ENCODE data around the gene DHCR7. TPM values are rescaled to one million over a fixed set of nuclear protein-coding genes. Genes with fewer than 3 reads are reported as not detected.
A peak's percentile ranks its signal among the peaks of the same experiment; 100 is the strongest.

DHCR7 gene
- total RNA-seq, 3 donors from 2014 or later (not counting 1 experiment from before 2014, with no cell fraction given) = 12.5 to 18.1 (median 15.9) TPM

GRCh38 chr11:71453037-71453917 lies 5.1 kb upstream of the DHCR7 start, which contains the start of gene NADSYN1:
Gene NADSYN1, plus strand, starts transcription at chr11:71453203. Its CDS starts 94 bp downstream, at chr11:71453297.
- Mint-ChIP-seq H3K27me3 (ENCODE audit: low read depth in 2 of 2) (no peaks in the 10 kb centered on the region), H3K36me3 (peaks cover 8% of the 10 kb centered on the region), H3K27ac (peak within 1 kb of the TSS; percentile 90 to 91), H3K4me3 (peak within 1 kb of the TSS; percentile 93), H3K4me1 (peaks cover 62 to 74% of the 10 kb centered on the region in 2 donors), H3K9me3 (no peaks in the 10 kb centered on the region)
- Histone ChIP-seq H3K36me3 (ENCODE audit: control insufficient read depth, insufficient read depth, low read length) (peaks cover 29% of the 10 kb centered on the region), H3K9me3 (ENCODE audit: control insufficient read depth, insufficient read depth, low read length) (no peaks in the 10 kb centered on the region), H3K27me3 (ENCODE audit: control insufficient read depth, insufficient read depth, low read length) (no peaks in the 10 kb centered on the region), H3K27ac (ENCODE audit: low read length) (peak within 1 kb of the TSS; percentile 87), H3K4me3 (ENCODE audit: low read length) (peak within 1 kb of the TSS; percentile 63), H3K4me1 (ENCODE audit: control insufficient read depth, insufficient read depth, low read length) (peaks cover 40% of the 10 kb centered on the region)
- WGBS (ENCODE audit: insufficient coverage) = under 1% methylated on average over 61 of the region's 61 CpGs
- intact Hi-C loops (cut with micrococcal nuclease) = no loop called here
- peak; percentile 92 to 98 for DNase-seq
- TF ChIP-seq CTCF (IDR thresholded peaks at IDR 0.05) = no peak
- ATAC-seq = peak; percentile 71 to 89 (median 78)

GRCh38 chr11:71452199-71453036 lies 4.2 kb upstream of the DHCR7 start:
- intact Hi-C loops (cut with micrococcal nuclease) = no loop called here

GRCh38 chr11:71451596-71452198 lies 3.5 kb upstream of the DHCR7 start:
- H3K27ac ChIP-seq (ENCODE audit: low read length) = peak overlapping the region; percentile 87
- peaks cover 8% of the 10 kb centered on the region for H3K36me3 Mint-ChIP-seq
- TF ChIP-seq CTCF (IDR thresholded peaks at IDR 0.05) = no peak
- peaks cover 48% of the 10 kb centered on the region for H3K4me1 ChIP-seq (ENCODE audit: control insufficient read depth, insufficient read depth, low read length)
- peak overlapping the region; percentile 93 for H3K4me3 Mint-ChIP-seq
- H3K27me3 ChIP-seq (ENCODE audit: control insufficient read depth, insufficient read depth, low read length) = no peaks in the 10 kb centered on the region
- H3K36me3 ChIP-seq (ENCODE audit: control insufficient read depth, insufficient read depth, low read length) = peaks cover 17% of the 10 kb centered on the region
- intact Hi-C loops (cut with micrococcal nuclease) = no loop called here
- 52% methylated on average over 9 of the region's 9 CpGs for WGBS (ENCODE audit: insufficient coverage)
- no peak for DNase-seq
- H3K27ac Mint-ChIP-seq = peak overlapping the region; percentile 90 to 91
- no peaks in the 10 kb centered on the region for H3K27me3 Mint-ChIP-seq (ENCODE audit: low read depth in 2 of 2)
- ATAC-seq = no peak
- no peaks in the 10 kb centered on the region for H3K9me3 ChIP-seq (ENCODE audit: control insufficient read depth, insufficient read depth, low read length)
- H3K4me3 ChIP-seq (ENCODE audit: low read length) = no peak overlapping the region
- peaks cover 51 to 74% of the 10 kb centered on the region in 2 donors for H3K4me1 Mint-ChIP-seq
- H3K9me3 Mint-ChIP-seq = no peaks in the 10 kb centered on the region

More at GRCh38 chr11:71452199-71453036, 4.2 kb upstream of the DHCR7 start:
- under 1% methylated on average over 39 of the region's 40 CpGs for WGBS (ENCODE audit: insufficient coverage)
- peaks cover 8% of the 10 kb centered on the region for H3K36me3 Mint-ChIP-seq
- H3K9me3 Mint-ChIP-seq = no peaks in the 10 kb centered on the region
- peak; percentile 16 to 55 (median 25) for ATAC-seq
- peak; percentile 50 to 91 for DNase-seq
- no peaks in the 10 kb centered on the region for H3K27me3 Mint-ChIP-seq (ENCODE audit: low read depth in 2 of 2)
- Histone ChIP-seq H3K36me3 (ENCODE audit: control insufficient read depth, insufficient read depth, low read length) (peaks cover 23% of the 10 kb centered on the region), H3K9me3 (ENCODE audit: control insufficient read depth, insufficient read depth, low read length) (no peaks in the 10 kb centered on the region), H3K27me3 (ENCODE audit: control insufficient read depth, insufficient read depth, low read length) (no peaks in the 10 kb centered on the region), H3K4me1 (ENCODE audit: control insufficient read depth, insufficient read depth, low read length) (peaks cover 45% of the 10 kb centered on the region), H3K4me3 (ENCODE audit: low read length) (peak overlapping the region; percentile 63), H3K27ac (ENCODE audit: low read length) (peak overlapping the region; percentile 87)
- no peak for TF ChIP-seq CTCF (IDR thresholded peaks at IDR 0.05)
- peak overlapping the region; percentile 90 to 91 for H3K27ac Mint-ChIP-seq
- peak overlapping the region; percentile 93 for H3K4me3 Mint-ChIP-seq
- H3K4me1 Mint-ChIP-seq = peaks cover 53 to 77% of the 10 kb centered on the region in 2 donors
